Measurements from ENCODE around the gene KLF8.

The KLF8 gene

DNA sequence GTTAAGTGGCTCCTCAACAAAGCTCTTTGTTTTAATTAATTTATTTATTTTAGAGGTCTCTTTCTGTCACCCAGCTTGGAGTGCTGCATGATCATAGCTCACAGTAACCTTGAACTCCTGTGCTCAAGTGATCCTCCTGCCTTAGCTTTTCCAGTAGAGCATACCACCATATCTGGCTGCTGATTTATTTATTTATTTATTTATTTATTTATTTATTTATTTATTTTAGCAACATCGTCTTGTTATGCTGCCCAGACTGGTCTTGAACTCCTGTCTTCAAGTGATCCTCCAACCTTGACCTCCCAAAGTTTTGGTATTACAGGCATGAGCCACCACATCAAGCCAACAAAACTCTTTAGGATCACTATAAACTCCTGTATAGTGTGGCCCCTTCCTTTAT is 15.8 kb upstream of the KLF8 start (continued):
- TF ChIP-seq, protein P1, sequence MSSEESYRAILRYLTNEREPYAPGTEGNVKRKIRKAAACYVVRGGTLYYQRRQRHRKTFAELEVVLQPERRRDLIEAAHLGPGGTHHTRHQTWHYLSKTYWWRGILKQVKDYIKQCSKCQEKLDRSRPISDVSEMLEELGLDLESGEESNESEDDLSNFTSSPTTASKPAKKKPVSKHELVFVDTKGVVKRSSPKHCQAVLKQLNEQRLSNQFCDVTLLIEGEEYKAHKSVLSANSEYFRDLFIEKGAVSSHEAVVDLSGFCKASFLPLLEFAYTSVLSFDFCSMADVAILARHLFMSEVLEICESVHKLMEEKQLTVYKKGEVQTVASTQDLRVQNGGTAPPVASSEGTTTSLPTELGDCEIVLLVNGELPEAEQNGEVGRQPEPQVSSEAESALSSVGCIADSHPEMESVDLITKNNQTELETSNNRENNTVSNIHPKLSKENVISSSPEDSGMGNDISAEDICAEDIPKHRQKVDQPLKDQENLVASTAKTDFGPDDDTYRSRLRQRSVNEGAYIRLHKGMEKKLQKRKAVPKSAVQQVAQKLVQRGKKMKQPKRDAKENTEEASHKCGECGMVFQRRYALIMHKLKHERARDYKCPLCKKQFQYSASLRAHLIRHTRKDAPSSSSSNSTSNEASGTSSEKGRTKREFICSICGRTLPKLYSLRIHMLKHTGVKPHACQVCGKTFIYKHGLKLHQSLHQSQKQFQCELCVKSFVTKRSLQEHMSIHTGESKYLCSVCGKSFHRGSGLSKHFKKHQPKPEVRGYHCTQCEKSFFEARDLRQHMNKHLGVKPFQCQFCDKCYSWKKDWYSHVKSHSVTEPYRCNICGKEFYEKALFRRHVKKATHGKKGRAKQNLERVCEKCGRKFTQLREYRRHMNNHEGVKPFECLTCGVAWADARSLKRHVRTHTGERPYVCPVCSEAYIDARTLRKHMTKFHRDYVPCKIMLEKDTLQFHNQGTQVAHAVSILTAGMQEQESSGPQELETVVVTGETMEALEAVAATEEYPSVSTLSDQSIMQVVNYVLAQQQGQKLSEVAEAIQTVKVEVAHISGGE (tag by site-specific recombination; conservative IDR thresholded peaks at IDR 0.05; ENCODE audit: low read depth) = peak; percentile 61
- TF ChIP-seq ZNF350 (tag by site-specific recombination; IDR thresholded peaks at IDR 0.05) = no peak
- no peak for TF ChIP-seq ZNF248 (tag by site-specific recombination; IDR thresholded peaks at IDR 0.05)
- 0 out of 2 replicates have a peak, but pooled peaks have one; percentile 16 for TF ChIP-seq ZBTB21 (tag by site-specific recombination; IDR thresholded peaks at IDR 0.05)
- TF ChIP-seq ZNF530 (tag by site-specific recombination; IDR thresholded peaks at IDR 0.05; ENCODE audit: low read depth) = 0 out of 2 replicates have a peak, but pooled peaks have one; percentile 35
- peak; percentile 22 for TF ChIP-seq ZNF654 (tag by site-specific recombination; IDR thresholded peaks at IDR 0.05; ENCODE audit: low read depth)
- no peak for TF ChIP-seq SP3 (tag by site-specific recombination; IDR thresholded peaks at IDR 0.05)
- 0 out of 2 replicates have a peak, but pooled peaks have one; percentile 51 for TF ChIP-seq ZNF19 (tag by site-specific recombination; IDR thresholded peaks at IDR 0.05; ENCODE audit: low read depth)
- TF ChIP-seq ZNF843 (tag by site-specific recombination; IDR thresholded peaks at IDR 0.05) = no peak
- peak; percentile 72 for TF ChIP-seq ZNF518A (tag by site-specific recombination; conservative IDR thresholded peaks at IDR 0.05; ENCODE audit: low read depth)
- TF ChIP-seq ZNF423 (tag by site-specific recombination; IDR thresholded peaks at IDR 0.05) = no peak
- TF ChIP-seq, protein P2, sequence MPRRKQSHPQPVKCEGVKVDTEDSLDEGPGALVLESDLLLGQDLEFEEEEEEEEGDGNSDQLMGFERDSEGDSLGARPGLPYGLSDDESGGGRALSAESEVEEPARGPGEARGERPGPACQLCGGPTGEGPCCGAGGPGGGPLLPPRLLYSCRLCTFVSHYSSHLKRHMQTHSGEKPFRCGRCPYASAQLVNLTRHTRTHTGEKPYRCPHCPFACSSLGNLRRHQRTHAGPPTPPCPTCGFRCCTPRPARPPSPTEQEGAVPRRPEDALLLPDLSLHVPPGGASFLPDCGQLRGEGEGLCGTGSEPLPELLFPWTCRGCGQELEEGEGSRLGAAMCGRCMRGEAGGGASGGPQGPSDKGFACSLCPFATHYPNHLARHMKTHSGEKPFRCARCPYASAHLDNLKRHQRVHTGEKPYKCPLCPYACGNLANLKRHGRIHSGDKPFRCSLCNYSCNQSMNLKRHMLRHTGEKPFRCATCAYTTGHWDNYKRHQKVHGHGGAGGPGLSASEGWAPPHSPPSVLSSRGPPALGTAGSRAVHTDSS (tag by site-specific recombination; IDR thresholded peaks at IDR 0.05) = no peak
- TF ChIP-seq ZNF433 (tag by site-specific recombination; IDR thresholded peaks at IDR 0.05; ENCODE audit: low read depth) = peak; percentile 76
- peak; percentile 34 for TF ChIP-seq ZBTB8A (tag by site-specific recombination; IDR thresholded peaks at IDR 0.05)

- Histone ChIP-seq H3K4me3 (ENCODE audit: low read depth, low read length) (no peak overlapping the region), H3K27ac (ENCODE audit: extremely low read depth, low read depth, low read length) (no peak overlapping the region), H3K9me3 (ENCODE audit: control insufficient read depth, insufficient read depth, low read depth, low read length) (no peaks in the 10 kb centered on the region), H3K36me3 (ENCODE audit: control insufficient read depth in 2 of 2, insufficient read depth in 1 of 2, low read length in 2 of 2) (no peaks in the 10 kb centered on the region), H3K4me1 (ENCODE audit: control insufficient read depth, insufficient read depth, low read length) (no peaks in the 10 kb centered on the region)
- TF ChIP-seq ZNF548 (tag by site-specific recombination; IDR thresholded peaks at IDR 0.05) (no peak), TCF7L2 (IDR thresholded peaks at IDR 0.05; ENCODE audit: borderline replicate concordance, low read depth, low read length) (no peak), ZNF654 (tag by site-specific recombination; IDR thresholded peaks at IDR 0.05; ENCODE audit: low read depth) (0 out of 2 replicates have a peak, but pooled peaks have one; percentile 3)
- ChIA-PET POLR2A (no interaction called here), CTCF (interaction anchor here (0.5 to 1.2 kb wide), 4 partner anchors 9 to 380 kb away, joined by 3 to 5 read pairs (median 4); no protein-coding TSS in a partner anchor)
These were observed 12.5 kb upstream of the KLF8 start for GRCh38 chrX:56219700-56220099.
